Measurements from ENCODE around the gene SFXN4. TPM values are rescaled to one million over a fixed set of nuclear protein-coding genes. Genes with fewer than 3 reads are reported as not detected.
"Not testable (repeated sequence)": the region's sequence is repeated elsewhere in the genome, so short reads cannot be mapped to it uniquely, and the experiment has no call there.

Gene SFXN4
- polyA plus RNA-seq, 2 of the 4 experiments (the other 2 are of a cell fraction): 39.3 to 66.0 TPM

- CTCF ChIA-PET: interaction anchor here (0.7 to 5.7 kb wide), 2 partner anchors 15 to 90 kb away, joined by 3 to 20 read pairs; no protein-coding TSS in a partner anchor
- 79% methylated on average over 3 of the region's 3 CpGs for WGBS (ENCODE audit: missing lambda C conversion rate)
- ATAC-seq (no peak), DNase-seq (ENCODE audit: low read depth in 1 of 2, low spot score in 1 of 2) (no peak), FAIRE-seq (no peak)
- H3K27ac ChIP-seq: no peak overlapping the region
- no peak for TF ChIP-seq ZFP36 (IDR thresholded peaks at IDR 0.05; ENCODE audit: borderline replicate concordance, partially characterized antibody)
- TF ChIP-seq TFCP2L1 (CRISPR knock-in tag; IDR thresholded peaks at IDR 0.05): no peak
- no peak for TF ChIP-seq MAFK (IDR thresholded peaks at IDR 0.05; ENCODE audit: partially characterized antibody)
- TF ChIP-seq ELK1 (IDR thresholded peaks at IDR 0.05; ENCODE audit: low read depth, low read length): no peak
- no peak for TF ChIP-seq HOXB5 (CRISPR knock-in tag; IDR thresholded peaks at IDR 0.05)
- TF ChIP-seq FOXS1 (CRISPR knock-in tag; IDR thresholded peaks at IDR 0.05): no peak
- TF ChIP-seq, protein P1, sequence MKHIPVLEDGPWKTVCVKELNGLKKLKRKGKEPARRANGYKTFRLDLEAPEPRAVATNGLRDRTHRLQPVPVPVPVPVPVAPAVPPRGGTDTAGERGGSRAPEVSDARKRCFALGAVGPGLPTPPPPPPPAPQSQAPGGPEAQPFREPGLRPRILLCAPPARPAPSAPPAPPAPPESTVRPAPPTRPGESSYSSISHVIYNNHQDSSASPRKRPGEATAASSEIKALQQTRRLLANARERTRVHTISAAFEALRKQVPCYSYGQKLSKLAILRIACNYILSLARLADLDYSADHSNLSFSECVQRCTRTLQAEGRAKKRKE (CRISPR knock-in tag; IDR thresholded peaks at IDR 0.05; ENCODE audit: low read depth): no peak
- no peak for TF ChIP-seq RCOR1 (IDR thresholded peaks at IDR 0.05; ENCODE audit: low read depth, low read length)
- TF ChIP-seq KDM1A (IDR thresholded peaks at IDR 0.05; ENCODE audit: low read depth): no peak
- POLR2A ChIA-PET: interaction anchor here (1.3 kb wide), 1 partner anchor 344 kb away, joined by 3 read pairs; the partner anchor contains the start of gene CACUL1
- H3K4me1 ChIP-seq: peaks cover 5% of the 10 kb centered on the region; the same call in 1 of the 3 replicates
- H3K9me3 ChIP-seq: no peaks in the 10 kb centered on the region
- no peak overlapping the region for H3K4me3 ChIP-seq
- H3K4me2 ChIP-seq: no peak overlapping the region
Observed at GRCh38 chr10:119098576-119098975, 66.9 kb downstream of the SFXN4 start.

DNA sequence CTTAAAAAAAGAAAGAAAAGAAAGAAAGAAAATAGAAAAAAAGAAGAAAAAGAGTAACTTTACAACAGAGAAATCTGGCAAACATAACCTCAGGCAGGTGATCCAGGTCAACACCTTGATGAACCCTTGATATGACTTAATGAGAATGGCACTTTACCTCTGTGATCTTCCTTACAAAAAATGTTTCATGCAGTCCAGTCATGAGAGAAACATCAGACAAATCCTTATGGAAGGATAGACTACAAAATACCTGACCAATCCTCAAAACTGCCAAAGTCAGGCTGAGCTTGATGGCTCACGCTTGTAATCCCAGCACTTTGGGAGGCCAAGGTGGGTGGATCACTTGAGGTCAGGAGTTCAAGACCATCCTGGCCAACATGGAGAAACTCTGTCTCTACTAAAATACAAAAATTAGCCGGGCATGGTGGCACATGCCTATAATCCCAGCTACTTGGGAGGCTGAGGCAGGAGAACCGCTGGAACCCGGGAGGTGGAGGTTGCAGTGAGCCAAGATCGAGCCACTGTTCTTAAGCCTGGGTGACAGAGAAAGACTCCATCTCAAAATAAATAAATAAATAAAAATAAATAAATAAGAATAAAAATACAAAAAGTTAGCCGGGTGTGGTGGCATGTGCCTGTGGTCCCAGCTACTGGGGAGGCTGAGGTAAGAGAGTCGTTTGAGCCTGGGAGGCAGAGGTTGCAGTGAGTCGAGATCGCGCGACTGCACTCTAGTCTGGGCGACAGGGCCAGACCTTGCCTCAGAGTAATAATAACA lies 68.7 kb downstream of the SFXN4 start:
- H3K4me1 ChIP-seq; ATAC-seq; H3K27ac ChIP-seq; DNase-seq (ENCODE audit: low read depth in 1 of 2, low spot score in 1 of 2); H3K9me3 ChIP-seq; H3K4me2 ChIP-seq; H3K4me3 ChIP-seq; FAIRE-seq; POLR2A ChIA-PET: not testable (repeated sequence)
- CTCF ChIA-PET: interaction anchor here (1.3 to 5.7 kb wide), 2 partner anchors 10 to 13 kb away, joined by 3 to 20 read pairs; no protein-coding TSS in a partner anchor
- 88% methylated on average over 12 of the region's 12 CpGs for WGBS (ENCODE audit: missing lambda C conversion rate)

DNA sequence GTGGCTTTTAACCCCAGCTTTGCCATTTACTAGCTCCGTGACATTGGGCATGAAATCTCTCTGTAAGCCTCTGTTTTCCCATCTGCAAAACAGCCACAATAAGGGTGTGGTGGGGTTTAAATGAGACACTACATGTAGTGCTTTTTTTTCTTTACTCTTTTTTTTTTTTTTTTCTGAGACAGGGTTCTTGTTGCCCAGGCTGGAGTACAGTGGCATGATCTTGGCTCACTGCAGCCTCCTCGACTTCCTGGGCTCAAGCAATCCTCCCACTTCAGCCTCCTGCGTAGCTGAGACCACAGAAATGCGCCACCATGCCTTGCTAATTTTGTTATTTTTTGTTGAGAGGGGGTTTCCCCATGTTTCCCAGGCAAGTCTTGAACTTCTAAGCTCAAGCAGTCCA lies 69.9 kb downstream of the SFXN4 start:
- no peak for FAIRE-seq
- 65% methylated on average over 4 of the region's 4 CpGs for WGBS (ENCODE audit: missing lambda C conversion rate)
- ChIA-PET POLR2A (interaction anchor here (0.6 kb wide), 1 partner anchor 341 kb away, joined by 4 read pairs; the partner anchor contains the start of gene CACUL1), CTCF (interaction anchor here (1.4 kb wide), 1 partner anchor 9 kb away, joined by 5 read pairs; the partner anchor contains the start of gene DENND10)
- peaks cover 9% of the 10 kb centered on the region; the same call in 1 of the 3 replicates for H3K4me1 ChIP-seq
- TF ChIP-seq ZSCAN20 (CRISPR knock-in tag; IDR thresholded peaks at IDR 0.05) (no peak), HOXA7 (CRISPR knock-in tag; IDR thresholded peaks at IDR 0.05) (no peak), NR3C1 (IDR thresholded peaks at IDR 0.05) (no peak), POLR2A (IDR thresholded peaks at IDR 0.05; ENCODE audit: low read length) (no peak)
- DNase-seq (ENCODE audit: low read depth in 1 of 2, low spot score in 1 of 2): no peak
- no peak overlapping the region for H3K4me2 ChIP-seq
- H3K9me3 ChIP-seq: no peaks in the 10 kb centered on the region
- no peak overlapping the region for H3K4me3 ChIP-seq
- no peak for ATAC-seq
- H3K27ac ChIP-seq: no peak overlapping the region

- FAIRE-seq: no peak
- WGBS (ENCODE audit: missing lambda C conversion rate): 47% methylated on average over 5 of the region's 5 CpGs
- H3K4me1 ChIP-seq: 0 out of 3 replicates have a peak, but pooled peaks cover 7% of the 10 kb centered on the region
- no peak overlapping the region; the same call in 2 of the 3 replicates for H3K4me2 ChIP-seq
- H3K4me3 ChIP-seq: no peak overlapping the region
- H3K27ac ChIP-seq: 0 out of 6 replicates have a peak overlapping the region, but pooled peaks of 1 of the 2 experiments have one; percentile 28
- CTCF ChIA-PET: interaction anchor here (0.6 to 1.1 kb wide), 3 partner anchors 8 to 512 kb away, joined by 3 read pairs; no protein-coding TSS in a partner anchor
- H3K9me3 ChIP-seq: no peaks in the 10 kb centered on the region
- DNase-seq (ENCODE audit: low read depth in 1 of 2, low spot score in 1 of 2): peak in 1 of 2 experiments; percentile 40
- POLR2A ChIA-PET: interaction anchor here (0.8 to 1.1 kb wide), 2 partner anchors 11 to 13 kb away, joined by 3 to 5 read pairs; partner anchors contain the start of genes DENND10 and EIF3A
- peak; percentile 55 to 60; a peak in 5 of 6 replicates for ATAC-seq
- TF ChIP-seq RCOR1 (IDR thresholded peaks at IDR 0.05; ENCODE audit: low read depth, low read length) (no peak), MAX (IDR thresholded peaks at IDR 0.05) (no peak), EHF (CRISPR knock-in tag; IDR thresholded peaks at IDR 0.05) (no peak), FOSL2 (IDR thresholded peaks at IDR 0.05) (no peak), FOSL2 (CRISPR knock-in tag; IDR thresholded peaks at IDR 0.05) (no peak), JUNB (IDR thresholded peaks at IDR 0.05) (no peak), BHLHE40 (IDR thresholded peaks at IDR 0.05; ENCODE audit: low read depth, low read length) (no peak), FOSB (CRISPR knock-in tag; IDR thresholded peaks at IDR 0.05) (no peak), ZC3H11A (IDR thresholded peaks at IDR 0.05) (no peak), HMGXB4 (CRISPR knock-in tag; IDR thresholded peaks at IDR 0.05; ENCODE audit: borderline replicate concordance) (no peak), MAZ (IDR thresholded peaks at IDR 0.05; ENCODE audit: borderline replicate concordance, low read depth, low read length) (no peak)
- TF ChIP-seq, protein P2, sequence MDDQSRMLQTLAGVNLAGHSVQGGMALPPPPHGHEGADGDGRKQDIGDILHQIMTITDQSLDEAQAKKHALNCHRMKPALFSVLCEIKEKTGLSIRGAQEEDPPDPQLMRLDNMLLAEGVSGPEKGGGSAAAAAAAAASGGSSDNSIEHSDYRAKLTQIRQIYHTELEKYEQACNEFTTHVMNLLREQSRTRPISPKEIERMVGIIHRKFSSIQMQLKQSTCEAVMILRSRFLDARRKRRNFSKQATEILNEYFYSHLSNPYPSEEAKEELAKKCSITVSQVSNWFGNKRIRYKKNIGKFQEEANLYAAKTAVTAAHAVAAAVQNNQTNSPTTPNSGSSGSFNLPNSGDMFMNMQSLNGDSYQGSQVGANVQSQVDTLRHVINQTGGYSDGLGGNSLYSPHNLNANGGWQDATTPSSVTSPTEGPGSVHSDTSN (IDR thresholded peaks at IDR 0.05): no peak
- TF ChIP-seq, protein P3, sequence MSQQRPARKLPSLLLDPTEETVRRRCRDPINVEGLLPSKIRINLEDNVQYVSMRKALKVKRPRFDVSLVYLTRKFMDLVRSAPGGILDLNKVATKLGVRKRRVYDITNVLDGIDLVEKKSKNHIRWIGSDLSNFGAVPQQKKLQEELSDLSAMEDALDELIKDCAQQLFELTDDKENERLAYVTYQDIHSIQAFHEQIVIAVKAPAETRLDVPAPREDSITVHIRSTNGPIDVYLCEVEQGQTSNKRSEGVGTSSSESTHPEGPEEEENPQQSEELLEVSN (IDR thresholded peaks at IDR 0.05; ENCODE audit: borderline replicate concordance, low read depth): no peak
Observed at GRCh38 chr10:119090968-119091367, 74.5 kb downstream of the SFXN4 start.
